Left ventricle myocardium inferior (tissue), 1 donor: ENCODE measurements around the gene SLPI. TPM values are rescaled to one million over a fixed set of nuclear protein-coding genes. Genes with fewer than 3 reads are reported as not detected.

Source experiments
- DNase-seq: peaks from one replicate; pipeline ENCODE4 v3.0.0-alpha.2; 2020
- H3K27ac ChIP-seq: fragments of 200-600 bp; replicated peaks from 2 replicates; pipeline ENCODE4 v1.8.0; 2021
- H3K27me3 ChIP-seq: fragments of 200-600 bp; 2 replicates; pipeline ENCODE4 v1.8.0; 2021; ENCODE audit warnings: low read depth
- H3K36me3 ChIP-seq: fragments of 200-600 bp; 2 replicates; pipeline ENCODE4 v1.8.0; 2021
- H3K4me1 ChIP-seq: fragments of 200-600 bp; 2 replicates; pipeline ENCODE4 v1.8.0; 2021
- H3K4me3 ChIP-seq: fragments of 200-600 bp; 2 replicates; pipeline ENCODE4 v1.8.0; 2021; ENCODE audit warnings: mild to moderate bottlenecking, moderate library complexity
- H3K9me3 ChIP-seq: fragments of 200-600 bp; replicated peaks from 2 replicates; pipeline ENCODE4 v1.8.0; 2021
- intact Hi-C: fragments of 100-400 bp; cut with micrococcal nuclease; formaldehyde crosslinking; loops from one replicate; pipeline ENCODE4 v1.11.0; 2022
- total RNA-seq: library from RNA; stranded (reverse); fragmentation: NEBNext Ultra II Directional; extraction: Animal tissue kit (Norgen Biotek cat#: 25700); gene quantifications from one replicate; pipeline ENCODE4 v1.2.1, GENCODE V29; 2021
- TF ChIP-seq, protein P1 (sequence below): fragments of 200-600 bp; IDR thresholded peaks from 2 replicates; pipeline ENCODE4 v1.8.0; 2021; ENCODE audit warnings: antibody characterized with exemption, mild to moderate bottlenecking, borderline replicate concordance
- donor health status: DM: no; HTN: yes; CAD: no; lungs with severe emphysema.

The SLPI gene
- total RNA-seq, 1 donor from 2014 or later = 1.8 TPM

DNA sequence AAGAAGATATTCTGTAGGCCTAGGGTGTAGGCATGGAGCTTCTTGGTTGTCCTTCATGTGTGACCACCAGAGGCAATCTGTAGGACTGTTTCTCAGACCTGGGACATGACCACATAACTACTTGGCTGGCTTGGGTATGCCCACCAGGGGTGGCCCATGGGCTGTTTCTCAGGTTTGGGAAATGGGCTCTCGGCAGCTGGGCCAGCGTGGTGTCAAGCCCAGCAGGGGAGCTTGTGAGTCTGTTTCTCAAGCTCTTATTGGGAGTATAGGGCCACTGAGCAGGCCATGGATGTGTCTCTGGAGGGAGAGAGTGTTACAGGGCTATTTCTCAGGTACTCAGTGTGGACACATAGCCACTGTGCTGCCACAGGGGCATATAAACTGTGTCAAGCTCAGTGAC is 35.7 kb downstream of the SLPI start:
- TF ChIP-seq, protein P1, sequence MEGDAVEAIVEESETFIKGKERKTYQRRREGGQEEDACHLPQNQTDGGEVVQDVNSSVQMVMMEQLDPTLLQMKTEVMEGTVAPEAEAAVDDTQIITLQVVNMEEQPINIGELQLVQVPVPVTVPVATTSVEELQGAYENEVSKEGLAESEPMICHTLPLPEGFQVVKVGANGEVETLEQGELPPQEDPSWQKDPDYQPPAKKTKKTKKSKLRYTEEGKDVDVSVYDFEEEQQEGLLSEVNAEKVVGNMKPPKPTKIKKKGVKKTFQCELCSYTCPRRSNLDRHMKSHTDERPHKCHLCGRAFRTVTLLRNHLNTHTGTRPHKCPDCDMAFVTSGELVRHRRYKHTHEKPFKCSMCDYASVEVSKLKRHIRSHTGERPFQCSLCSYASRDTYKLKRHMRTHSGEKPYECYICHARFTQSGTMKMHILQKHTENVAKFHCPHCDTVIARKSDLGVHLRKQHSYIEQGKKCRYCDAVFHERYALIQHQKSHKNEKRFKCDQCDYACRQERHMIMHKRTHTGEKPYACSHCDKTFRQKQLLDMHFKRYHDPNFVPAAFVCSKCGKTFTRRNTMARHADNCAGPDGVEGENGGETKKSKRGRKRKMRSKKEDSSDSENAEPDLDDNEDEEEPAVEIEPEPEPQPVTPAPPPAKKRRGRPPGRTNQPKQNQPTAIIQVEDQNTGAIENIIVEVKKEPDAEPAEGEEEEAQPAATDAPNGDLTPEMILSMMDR = no peak
- no peaks in the 10 kb centered on the region for H3K9me3 ChIP-seq
- no peak overlapping the region for H3K4me3 ChIP-seq
- intact Hi-C loops = no loop called here
- H3K36me3 ChIP-seq = no peaks in the 10 kb centered on the region
- H3K27ac ChIP-seq = no peak overlapping the region
- peaks cover 41% of the 10 kb centered on the region for H3K27me3 ChIP-seq
- no peaks in the 10 kb centered on the region for H3K4me1 ChIP-seq
- DNase-seq = no peak

DNA sequence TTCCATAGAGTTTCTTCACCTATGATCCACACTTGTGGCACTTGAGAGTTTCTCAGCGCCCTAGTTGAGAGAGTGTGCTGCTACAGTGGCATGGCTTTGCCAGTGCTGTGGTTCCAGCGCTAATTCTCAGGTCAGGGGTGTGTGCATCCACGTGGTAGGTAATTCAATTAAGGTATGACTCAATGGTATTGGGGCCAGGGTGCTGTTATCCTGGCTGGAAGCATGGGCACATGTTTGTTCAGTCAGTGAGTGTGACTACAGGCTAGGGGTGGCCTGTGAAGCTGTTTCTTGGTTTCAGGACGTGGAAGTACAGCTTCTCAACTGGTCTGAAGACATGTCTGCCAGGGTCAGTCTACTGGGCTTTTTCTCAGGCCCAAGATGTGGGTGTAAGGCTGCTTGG is 36.2 kb downstream of the SLPI start:
- no peak overlapping the region for H3K4me3 ChIP-seq
- TF ChIP-seq, protein P1 = no peak
- no peaks in the 10 kb centered on the region for H3K4me1 ChIP-seq
- intact Hi-C loops = no loop called here
- peaks cover 36% of the 10 kb centered on the region for H3K27me3 ChIP-seq
- H3K9me3 ChIP-seq = no peaks in the 10 kb centered on the region
- DNase-seq = no peak
- H3K27ac ChIP-seq = no peak overlapping the region
- no peaks in the 10 kb centered on the region for H3K36me3 ChIP-seq

DNA sequence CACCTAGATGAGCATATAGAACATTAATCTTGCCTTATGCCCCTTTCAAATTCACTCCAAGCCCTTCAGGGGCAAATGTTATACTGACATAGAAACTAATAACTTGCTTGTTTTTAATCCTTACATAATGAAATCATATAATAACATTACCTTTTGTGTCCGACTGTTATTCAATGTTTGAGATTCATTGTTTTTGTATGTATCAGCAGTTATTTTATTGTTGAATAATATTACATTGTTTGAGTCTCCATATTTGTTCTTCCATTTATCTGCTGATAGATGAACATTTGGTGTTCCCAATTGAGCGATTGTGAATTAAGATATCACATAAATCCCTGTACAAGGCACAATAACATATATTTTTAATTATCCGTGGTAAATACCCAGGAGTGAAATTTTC is 41.5 kb downstream of the SLPI start:
- no peak for DNase-seq
- H3K4me1 ChIP-seq = no peaks in the 10 kb centered on the region
- H3K36me3 ChIP-seq = no peaks in the 10 kb centered on the region
- peaks cover 17% of the 10 kb centered on the region for H3K27me3 ChIP-seq
- intact Hi-C loops = no loop called here
- no peak overlapping the region for H3K4me3 ChIP-seq
- H3K9me3 ChIP-seq = no peaks in the 10 kb centered on the region
- TF ChIP-seq, protein P1 = no peak
- H3K27ac ChIP-seq = no peak overlapping the region

DNA sequence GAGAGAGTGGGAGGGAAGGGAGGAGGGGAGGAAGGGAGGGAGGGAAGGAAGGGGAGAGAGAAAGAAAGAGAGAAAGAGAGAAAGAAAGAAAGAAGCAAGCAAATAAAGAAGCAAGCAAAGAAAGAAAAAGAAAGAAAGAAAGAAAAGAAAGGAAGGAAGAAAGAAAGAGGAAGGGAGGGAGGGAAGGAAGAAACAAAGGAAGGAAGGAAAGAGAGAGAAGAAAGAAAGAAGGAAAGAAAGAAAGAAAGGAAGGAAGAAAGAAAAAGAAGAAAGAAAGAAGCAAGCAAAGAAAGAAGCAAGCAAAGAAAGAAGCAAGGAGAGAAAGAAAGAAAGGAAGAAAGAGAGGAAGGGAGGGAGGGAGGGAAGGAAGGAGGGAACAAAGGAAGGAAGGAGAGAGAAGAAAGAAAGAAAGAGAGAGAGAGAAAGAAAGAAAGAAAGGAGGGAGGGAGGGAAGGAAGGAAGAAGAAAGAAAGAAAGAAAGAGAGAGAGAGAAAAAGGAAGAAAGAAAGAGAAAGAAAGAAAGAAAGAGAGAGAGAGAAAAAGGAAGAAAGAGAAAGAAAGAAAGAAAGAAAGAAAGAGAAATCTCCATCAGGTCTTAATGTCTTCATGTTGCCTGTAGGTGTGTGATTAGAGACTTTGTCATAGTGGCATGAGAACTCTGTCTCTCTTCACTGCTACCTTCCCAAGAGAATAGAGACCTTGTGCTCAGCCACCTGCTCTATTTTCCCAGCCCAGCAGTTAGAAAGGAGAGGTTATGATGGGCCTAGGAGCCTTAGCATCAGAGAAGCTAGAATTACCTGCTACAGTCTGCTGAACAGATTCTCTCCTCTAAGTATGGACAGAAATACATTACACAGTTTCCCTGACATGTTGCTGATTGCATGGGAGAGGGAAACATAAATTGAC is 42.5 kb downstream of the SLPI start:
- Histone ChIP-seq H3K4me3 (no peak overlapping the region), H3K4me1 (no peaks in the 10 kb centered on the region), H3K27ac (no peak overlapping the region), H3K9me3 (no peaks in the 10 kb centered on the region), H3K27me3 (peaks cover 25% of the 10 kb centered on the region), H3K36me3 (no peaks in the 10 kb centered on the region)
- TF ChIP-seq, protein P1 = no peak
- no peak for DNase-seq
- intact Hi-C loops = no loop called here

DNA sequence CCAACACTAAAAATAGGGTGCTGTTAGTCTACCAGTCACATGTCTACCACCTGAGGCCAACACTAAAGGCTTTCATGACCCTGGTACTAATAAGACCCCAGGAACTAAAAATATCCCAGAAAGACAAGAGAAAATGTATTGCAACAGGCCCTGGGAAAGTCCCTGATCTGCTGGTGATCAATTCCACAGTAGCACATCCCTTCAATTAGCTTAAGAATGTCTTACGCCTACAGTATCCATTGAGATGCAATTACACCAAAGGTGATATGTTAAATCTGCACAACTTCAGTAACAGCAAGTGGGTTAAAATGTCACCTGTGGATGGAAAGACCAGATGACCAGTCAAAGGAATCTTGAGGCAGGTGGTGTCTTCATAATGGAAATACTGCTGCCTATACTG is 44.4 kb downstream of the SLPI start:
- H3K4me3 ChIP-seq = no peak overlapping the region
- no peaks in the 10 kb centered on the region for H3K9me3 ChIP-seq
- H3K27me3 ChIP-seq = peaks cover 40% of the 10 kb centered on the region
- no peaks in the 10 kb centered on the region for H3K36me3 ChIP-seq
- DNase-seq = no peak
- intact Hi-C loops = no loop called here
- TF ChIP-seq, protein P1 = no peak
- H3K27ac ChIP-seq = no peak overlapping the region
- H3K4me1 ChIP-seq = no peaks in the 10 kb centered on the region
